WTC11 (cell line): ENCODE measurements around the gene PVALEF.

Source experiments
- MAX ChIP-seq: sonication (generic); formaldehyde crosslinking; IDR thresholded peaks from 2 replicates; pipeline ENCODE4 v1.8.0; 2022; ENCODE audit warnings: mild to moderate bottlenecking, missing genetic modification reagents
- TF ChIP-seq, protein P1 (sequence below): fragments of 200-600 bp; IDR thresholded peaks from 2 replicates; pipeline ENCODE4 v1.8.0; 2022; ENCODE audit warnings: antibody characterized with exemption

GRCh38 chr17:81202318-81202717 lies 37.0 kb downstream of the PVALEF start:
- TF ChIP-seq MAX, result no peak
- TF ChIP-seq, protein P1, sequence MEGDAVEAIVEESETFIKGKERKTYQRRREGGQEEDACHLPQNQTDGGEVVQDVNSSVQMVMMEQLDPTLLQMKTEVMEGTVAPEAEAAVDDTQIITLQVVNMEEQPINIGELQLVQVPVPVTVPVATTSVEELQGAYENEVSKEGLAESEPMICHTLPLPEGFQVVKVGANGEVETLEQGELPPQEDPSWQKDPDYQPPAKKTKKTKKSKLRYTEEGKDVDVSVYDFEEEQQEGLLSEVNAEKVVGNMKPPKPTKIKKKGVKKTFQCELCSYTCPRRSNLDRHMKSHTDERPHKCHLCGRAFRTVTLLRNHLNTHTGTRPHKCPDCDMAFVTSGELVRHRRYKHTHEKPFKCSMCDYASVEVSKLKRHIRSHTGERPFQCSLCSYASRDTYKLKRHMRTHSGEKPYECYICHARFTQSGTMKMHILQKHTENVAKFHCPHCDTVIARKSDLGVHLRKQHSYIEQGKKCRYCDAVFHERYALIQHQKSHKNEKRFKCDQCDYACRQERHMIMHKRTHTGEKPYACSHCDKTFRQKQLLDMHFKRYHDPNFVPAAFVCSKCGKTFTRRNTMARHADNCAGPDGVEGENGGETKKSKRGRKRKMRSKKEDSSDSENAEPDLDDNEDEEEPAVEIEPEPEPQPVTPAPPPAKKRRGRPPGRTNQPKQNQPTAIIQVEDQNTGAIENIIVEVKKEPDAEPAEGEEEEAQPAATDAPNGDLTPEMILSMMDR, result no peak
